MM.1S (cell line): ENCODE measurements around the gene C14orf132.
A peak's percentile ranks its signal among the peaks of the same experiment; 100 is the strongest.

Experiments used
- DNase-seq: peaks from one replicate; pipeline ENCODE4 v3.0.0-alpha.2; 2015
- H2AFZ ChIP-seq: fragments of 300-600 bp; sonication (generic); 2 replicates; pipeline ENCODE4 v1.6.0; 2016; ENCODE audit warnings: antibody characterized with exemption, low read length
- H3F3A ChIP-seq: fragments of 300-600 bp; sonication (generic); 2 replicates; pipeline ENCODE4 v1.6.1; 2016; ENCODE audit warnings: mild to moderate bottlenecking, antibody characterized with exemption, low read length, moderate library complexity, mixed read lengths; ENCODE audit not compliant: insufficient read depth
- H3K27ac ChIP-seq: fragments of 300-600 bp; sonication (generic); 2 replicates; pipeline ENCODE4 v1.5.1; 2016; ENCODE audit warnings: mild to moderate bottlenecking, low read length
- H3K27me3 ChIP-seq: fragments of 300-600 bp; sonication (generic); replicated peaks from 2 replicates; pipeline ENCODE4 v1.6.0; 2016; ENCODE audit warnings: low read length; ENCODE audit not compliant: insufficient read depth
- H3K36me3 ChIP-seq: fragments of 300-600 bp; sonication (generic); replicated peaks from 2 replicates; pipeline ENCODE4 v1.6.1; 2016; ENCODE audit warnings: mild to moderate bottlenecking, low read length, mixed read lengths; ENCODE audit not compliant: insufficient read depth
- H3K4me1 ChIP-seq: fragments of 300-600 bp; sonication (generic); 2 replicates; pipeline ENCODE4 v1.6.1; 2016; ENCODE audit warnings: low read length, mixed read lengths
- H3K4me2 ChIP-seq: fragments of 300-600 bp; sonication (generic); 2 replicates; pipeline ENCODE4 v1.6.0; 2016; ENCODE audit warnings: low read depth, low read length
- H3K4me3 ChIP-seq: fragments of 300-600 bp; sonication (generic); 2 replicates; pipeline ENCODE4 v1.5.1; 2016; ENCODE audit warnings: low read length, mixed read lengths
- H3K79me2 ChIP-seq: fragments of 300-600 bp; sonication (generic); 2 replicates; pipeline ENCODE4 v1.6.1; 2016; ENCODE audit warnings: mixed run types, low read length, mixed read lengths
- H3K9ac ChIP-seq: fragments of 300-600 bp; sonication (generic); 2 replicates; pipeline ENCODE4 v1.6.1; 2016; ENCODE audit warnings: low read length, mixed read lengths
- H3K9me2 ChIP-seq: fragments of 300-600 bp; sonication (generic); replicated peaks from 2 replicates; pipeline ENCODE4 v1.6.1; 2016; ENCODE audit warnings: mild to moderate bottlenecking, low read length, mixed read lengths; ENCODE audit not compliant: insufficient read depth
- H3K9me3 ChIP-seq: fragments of 300-600 bp; sonication (generic); replicated peaks from 2 replicates; pipeline ENCODE4 v1.6.1; 2016; ENCODE audit warnings: mild to moderate bottlenecking, low read length, mixed read lengths; ENCODE audit not compliant: insufficient read depth
- H4K20me1 ChIP-seq: fragments of 300-600 bp; sonication (generic); 2 replicates; pipeline ENCODE4 v1.6.1; 2016; ENCODE audit warnings: mild to moderate bottlenecking, low read length, moderate library complexity, mixed read lengths; ENCODE audit not compliant: insufficient read depth
- CTCF ChIP-seq: fragments of 300-600 bp; sonication (generic); IDR thresholded peaks from 2 replicates; pipeline ENCODE4 v1.5.1; 2016; ENCODE audit warnings: antibody characterized with exemption, low read length, mixed read lengths
- EZH2 ChIP-seq: fragments of 300-600 bp; sonication (generic); optimal IDR thresholded peaks from 2 replicates; pipeline ENCODE3; 2017; ENCODE audit warnings: low read depth, mild to moderate bottlenecking, antibody characterized with exemption, low read length, mixed read lengths
- EZH2phosphoT487 ChIP-seq: fragments of 300-600 bp; sonication (generic); IDR thresholded peaks from 2 replicates; pipeline ENCODE4 v1.6.1; 2018; ENCODE audit warnings: antibody characterized with exemption, low read length

Gene C14orf132

GRCh38 chr14:96037891-96038557, 1.1 kb upstream of the C14orf132 start:
- no peaks in the 10 kb centered on the region for H3F3A ChIP-seq
- no peak overlapping the region for H3K4me3 ChIP-seq
- no peak for DNase-seq
- no peak overlapping the region for H3K27ac ChIP-seq
- H3K27me3 ChIP-seq = no peaks in the 10 kb centered on the region; the same call in 1 of the 2 replicates
- no peak for TF ChIP-seq EZH2
- no peak for TF ChIP-seq EZH2phosphoT487
- no peak for TF ChIP-seq CTCF
- H3K9me3 ChIP-seq = no peaks in the 10 kb centered on the region
- H3K9me2 ChIP-seq = no peaks in the 10 kb centered on the region
- H3K79me2 ChIP-seq = no peaks in the 10 kb centered on the region
- no peaks in the 10 kb centered on the region for H4K20me1 ChIP-seq
- no peaks in the 10 kb centered on the region for H3K36me3 ChIP-seq
- H3K4me1 ChIP-seq = no peaks in the 10 kb centered on the region
- H2AFZ ChIP-seq = no peak overlapping the region
- H3K9ac ChIP-seq = no peak overlapping the region
- no peak overlapping the region; the same call in 1 of the 2 replicates for H3K4me2 ChIP-seq

GRCh38 chr14:96038558-96038919, 623 bp upstream of the C14orf132 start:
- H3K27me3 ChIP-seq = no peaks in the 10 kb centered on the region; the same call in 1 of the 2 replicates
- H3K36me3 ChIP-seq = no peaks in the 10 kb centered on the region
- H3K4me2 ChIP-seq = peak overlapping the region; percentile 85
- peak overlapping the region; percentile 58 for H3K4me3 ChIP-seq
- no peaks in the 10 kb centered on the region for H4K20me1 ChIP-seq
- H3K9ac ChIP-seq = no peak overlapping the region
- H3K27ac ChIP-seq = no peak overlapping the region
- H3K79me2 ChIP-seq = no peaks in the 10 kb centered on the region
- no peaks in the 10 kb centered on the region for H3K9me2 ChIP-seq
- no peak for DNase-seq
- no peak for TF ChIP-seq EZH2phosphoT487
- no peak for TF ChIP-seq EZH2
- TF ChIP-seq CTCF = no peak
- no peaks in the 10 kb centered on the region for H3K9me3 ChIP-seq
- H3K4me1 ChIP-seq = no peaks in the 10 kb centered on the region
- H2AFZ ChIP-seq = no peak overlapping the region
- no peaks in the 10 kb centered on the region for H3F3A ChIP-seq

- no peaks in the 10 kb centered on the region; the same call in 1 of the 2 replicates for H3K27me3 ChIP-seq
- no peak for DNase-seq
- no peaks in the 10 kb centered on the region for H3K4me1 ChIP-seq
- H3K79me2 ChIP-seq = no peaks in the 10 kb centered on the region
- no peaks in the 10 kb centered on the region for H3K36me3 ChIP-seq
- H3K9ac ChIP-seq = peak overlapping the region; percentile 42; the same call in 1 of the 2 replicates
- TF ChIP-seq EZH2phosphoT487 (no peak), EZH2 (no peak), CTCF (no peak)
- H2AFZ ChIP-seq = 0 out of 2 replicates have a peak overlapping the region, but pooled peaks have one; percentile 42
- peak overlapping the region; percentile 60 for H3K4me2 ChIP-seq
- H4K20me1 ChIP-seq = no peaks in the 10 kb centered on the region
- no peaks in the 10 kb centered on the region for H3K9me2 ChIP-seq
- no peaks in the 10 kb centered on the region for H3K9me3 ChIP-seq
- H3K27ac ChIP-seq = no peak overlapping the region
- peak overlapping the region; percentile 67 for H3K4me3 ChIP-seq
- no peaks in the 10 kb centered on the region for H3F3A ChIP-seq
Measured at GRCh38 chr14:96039633-96040311, 610 bp downstream of the C14orf132 start.
